CD4-positive, alpha-beta T cell treated with Interleukin-15 for 1 hour (primary cell): ENCODE data around the gene DOCK1.

Source experiments
- DNase-seq: peaks from one replicate; pipeline ENCODE4 v3.0.0-alpha.2; 2020

The DOCK1 gene

GRCh38 chr10:127100983-127101615 lies 195.9 kb downstream of the DOCK1 start:
- no peak for DNase-seq

DNA sequence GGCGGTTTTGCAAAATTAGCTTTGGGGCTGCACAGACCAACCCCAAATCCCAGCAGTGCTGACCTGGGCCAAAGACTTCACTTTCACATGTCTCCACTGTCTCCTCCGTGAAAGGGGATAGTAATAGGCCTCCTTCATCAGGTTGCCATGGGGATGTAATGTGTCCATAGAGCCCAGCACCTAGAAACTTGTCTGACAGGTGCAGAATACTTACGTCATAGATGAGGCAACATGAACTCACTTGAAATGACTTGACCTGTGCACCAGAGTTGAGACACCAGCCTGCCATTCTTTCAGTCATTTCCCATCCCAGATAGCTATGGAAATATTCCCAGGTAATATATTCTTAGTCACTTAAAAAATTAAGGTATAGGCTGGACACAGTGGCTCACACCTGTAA lies 196.9 kb downstream of the DOCK1 start:
- DNase-seq = no peak

DNA sequence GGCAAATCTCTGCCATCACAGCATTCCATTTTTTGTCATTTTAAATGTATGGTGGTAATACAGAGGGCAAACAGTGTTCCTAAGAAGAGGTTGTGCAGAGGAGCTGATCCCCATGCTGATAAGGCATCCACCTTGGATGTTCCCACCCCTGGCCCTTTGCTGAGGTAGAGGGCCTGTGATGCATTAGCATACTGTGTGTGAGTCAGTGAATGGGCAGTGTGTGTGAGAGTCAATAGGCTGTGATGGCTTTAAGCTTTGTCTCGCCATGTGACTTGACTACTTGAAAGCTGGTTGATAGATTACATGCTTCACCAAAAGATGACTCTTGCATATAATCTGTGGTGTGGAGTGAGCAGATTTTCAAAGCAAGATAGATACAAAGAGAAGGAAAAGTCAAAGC lies 209.9 kb downstream of the DOCK1 start:
- no peak for DNase-seq

DNA sequence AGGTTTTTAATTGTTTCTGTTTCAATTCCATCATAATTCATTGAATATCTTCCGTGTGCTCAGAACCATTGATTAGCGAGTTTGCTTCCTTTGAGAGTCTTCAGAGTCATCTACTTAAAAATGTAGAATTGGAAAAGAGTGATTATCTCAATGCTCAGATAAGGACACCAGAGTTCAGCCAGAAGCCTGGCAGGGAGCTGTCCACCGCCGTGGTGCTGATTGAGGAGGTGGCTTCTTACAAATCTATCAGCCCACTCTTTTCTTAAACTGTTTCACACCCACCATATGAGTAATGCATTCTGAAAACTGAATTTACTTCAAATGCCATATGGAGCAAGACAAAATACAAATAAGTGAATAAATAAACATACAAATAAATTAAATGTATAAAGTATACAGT lies 211.9 kb downstream of the DOCK1 start:
- DNase-seq = no peak

DNA sequence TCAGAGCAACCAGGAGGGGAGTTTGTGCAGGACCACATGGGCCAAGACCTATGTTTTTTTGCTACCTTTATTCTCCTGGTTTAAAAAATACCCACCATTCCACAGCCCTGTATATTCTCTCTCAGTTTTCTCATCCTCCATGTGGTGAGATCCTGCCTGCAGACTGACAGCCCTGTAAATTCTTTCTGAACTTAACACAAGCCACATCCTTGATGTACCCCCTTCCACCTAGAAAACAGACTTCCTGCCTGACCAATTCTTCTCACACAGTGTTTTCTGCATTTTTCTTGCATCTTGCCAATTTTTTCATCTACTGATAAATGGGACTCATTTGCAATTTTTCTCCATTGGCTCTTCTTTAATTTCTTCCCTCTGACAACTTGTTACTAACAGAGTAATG lies 212.8 kb downstream of the DOCK1 start:
- DNase-seq = no peak

DNA sequence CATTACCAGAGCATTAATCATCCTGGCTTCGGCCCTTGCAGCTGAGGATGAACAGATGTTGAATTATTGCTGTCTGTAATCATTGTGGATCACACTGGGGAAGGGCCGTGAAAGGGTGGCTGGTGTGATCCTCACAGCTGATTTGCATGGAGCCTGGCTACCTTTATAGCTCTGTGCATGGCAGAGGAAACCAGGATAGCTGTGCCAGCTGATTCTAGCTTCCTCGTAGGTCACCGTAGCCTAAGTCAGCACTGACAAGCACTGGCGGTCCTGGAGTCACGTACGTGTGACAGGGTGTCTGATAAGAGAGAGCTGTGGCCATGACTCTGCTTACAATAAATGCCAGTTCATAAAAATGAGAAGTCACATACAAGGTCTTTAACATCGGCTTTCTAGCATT lies 214.7 kb downstream of the DOCK1 start:
- DNase-seq = no peak

GRCh38 chr10:127122831-127123230 lies 217.6 kb downstream of the DOCK1 start:
- no peak for DNase-seq

- no peak for DNase-seq
Observed at GRCh38 chr10:127123626-127124025, 218.4 kb downstream of the DOCK1 start.

DNA sequence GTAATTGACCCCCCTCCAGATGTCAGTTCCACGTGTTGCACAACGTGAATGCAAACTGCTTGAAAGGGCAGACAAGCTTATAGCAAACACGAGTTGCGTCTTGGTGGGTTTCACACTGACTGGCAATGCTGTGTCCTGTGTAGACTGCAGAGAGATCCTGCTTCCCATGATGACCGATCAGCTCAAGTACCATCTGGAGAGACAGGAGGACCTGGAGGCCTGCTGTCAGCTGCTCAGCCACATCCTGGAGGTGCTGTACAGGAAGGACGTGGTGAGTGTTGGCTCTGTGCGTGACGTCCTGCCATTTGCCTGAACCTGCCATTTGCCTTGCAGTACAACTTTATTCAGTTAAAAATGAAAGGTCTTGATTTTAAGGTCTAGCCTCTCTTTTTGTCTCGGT lies 220.1 kb downstream of the DOCK1 start:
- DNase-seq = no peak

DNA sequence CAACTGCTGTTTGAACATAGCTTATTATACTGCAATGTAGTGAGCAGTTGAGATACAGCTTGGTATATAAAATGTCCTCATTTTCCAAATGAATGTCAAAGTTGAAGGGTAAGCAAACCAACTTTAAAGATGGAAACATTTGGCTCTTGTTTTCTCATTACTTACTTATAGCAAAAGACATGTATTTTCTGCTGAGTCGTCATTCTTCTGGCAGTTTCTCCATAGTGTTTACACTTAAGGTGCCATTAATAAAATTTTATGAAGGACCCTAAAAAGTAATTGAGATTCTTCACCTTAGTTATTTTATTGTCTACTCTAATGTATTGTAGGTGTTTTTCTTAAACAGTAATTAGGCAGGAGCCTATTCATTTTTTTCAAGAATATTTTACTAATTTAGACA lies 222.6 kb downstream of the DOCK1 start:
- DNase-seq = no peak

GRCh38 chr10:127129104-127129503 lies 223.9 kb downstream of the DOCK1 start:
- no peak for DNase-seq

DNA sequence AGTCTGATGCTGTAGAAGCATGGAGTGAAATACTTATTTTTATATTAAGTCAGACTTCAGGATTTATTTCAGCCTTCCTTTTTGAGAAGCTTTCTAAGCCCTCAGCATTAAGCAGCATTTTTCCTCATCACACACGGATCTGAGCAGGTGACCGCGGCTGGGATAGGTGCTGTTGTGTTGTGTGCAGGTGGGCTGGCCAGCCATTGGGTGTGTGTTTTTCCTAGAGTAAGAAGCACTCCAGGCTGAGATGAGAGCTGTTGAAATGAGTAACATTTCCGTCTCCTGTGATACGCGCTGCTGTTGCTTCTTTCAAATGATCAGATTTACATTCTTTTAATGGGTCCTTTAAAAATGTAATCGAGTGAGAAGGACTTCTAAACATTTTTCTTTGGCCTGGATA lies 227.2 kb downstream of the DOCK1 start:
- DNase-seq = no peak

GRCh38 chr10:127133225-127133624 lies 228.0 kb downstream of the DOCK1 start:
- no peak for DNase-seq

- no peak for DNase-seq
Observed at GRCh38 chr10:127133672-127134500, 228.7 kb downstream of the DOCK1 start.

- no peak for DNase-seq
Observed at GRCh38 chr10:127135844-127136577, 230.8 kb downstream of the DOCK1 start.

DNA sequence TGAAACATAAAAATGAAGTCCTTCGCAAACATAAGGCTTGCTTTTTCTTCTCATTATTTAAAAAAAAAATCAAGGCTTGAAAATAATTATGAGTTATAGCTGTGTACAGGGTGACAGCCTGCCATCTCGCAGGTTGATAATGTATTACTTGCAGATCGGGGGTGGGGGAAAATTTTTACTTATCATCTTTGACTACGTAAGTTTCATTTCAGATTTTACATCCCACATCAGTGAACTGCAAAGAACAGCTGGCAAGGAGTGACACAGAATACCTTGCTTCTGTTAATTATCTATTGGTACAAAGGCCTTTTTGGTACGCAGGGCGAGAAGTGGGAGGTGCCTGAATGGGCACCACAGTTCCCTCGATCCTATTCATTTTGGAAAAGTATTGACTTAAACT lies 232.2 kb downstream of the DOCK1 start:
- DNase-seq = no peak

DNA sequence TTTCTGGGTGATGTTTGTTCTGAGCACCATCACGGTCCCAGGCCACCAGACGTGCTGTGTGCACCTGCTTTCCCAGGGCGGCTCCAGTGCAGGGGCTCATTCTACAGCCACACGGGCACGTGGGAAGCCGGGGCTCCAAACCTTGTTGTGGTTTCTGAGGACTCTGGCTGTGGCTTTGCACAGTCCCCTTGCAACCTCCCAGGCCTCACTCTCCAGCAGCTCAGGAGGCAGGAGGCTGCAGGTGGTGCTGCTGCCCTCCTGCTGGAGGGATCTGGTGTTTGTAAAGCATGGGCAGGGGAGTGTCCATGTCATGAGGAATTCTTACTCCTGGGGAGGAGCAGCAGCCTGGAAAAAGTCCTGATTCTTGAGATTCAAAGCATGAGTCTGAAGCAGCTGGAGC lies 236.9 kb downstream of the DOCK1 start:
- no peak for DNase-seq

GRCh38 chr10:127142856-127143255 lies 237.6 kb downstream of the DOCK1 start:
- DNase-seq = no peak

DNA sequence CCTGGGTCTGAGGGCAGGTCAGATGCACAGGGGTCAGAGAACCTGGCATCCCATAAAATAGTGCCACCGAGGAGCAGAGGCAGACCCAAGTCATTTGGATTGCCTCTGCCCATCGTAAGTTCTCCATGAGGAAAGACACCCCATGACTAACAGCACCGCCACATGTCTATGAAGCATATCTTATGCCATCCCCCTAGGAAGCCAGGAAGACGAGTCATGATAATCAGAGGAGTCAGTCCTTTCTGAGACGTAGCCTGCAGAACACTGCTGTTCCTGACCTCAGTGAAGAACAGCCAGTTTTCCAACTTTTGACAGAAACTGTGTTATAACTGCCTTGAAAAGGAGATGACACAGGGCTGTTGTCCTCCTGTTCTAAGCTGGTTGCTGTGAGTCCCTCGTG lies 239.9 kb downstream of the DOCK1 start:
- DNase-seq = no peak

- no peak for DNase-seq
Observed at GRCh38 chr10:127146661-127147060, 241.4 kb downstream of the DOCK1 start.

- DNase-seq = no peak
Observed at GRCh38 chr10:127148066-127148932, 243.1 kb downstream of the DOCK1 start.

- DNase-seq = no peak
Observed at GRCh38 chr10:127148933-127149220, 243.6 kb downstream of the DOCK1 start.

- DNase-seq = no peak
Observed at GRCh38 chr10:127149501-127150081, 244.4 kb downstream of the DOCK1 start.
